Kidney (tissue), 14 donors: Measurements from ENCODE around the gene TRIM33. TPM values are rescaled to one million over a fixed set of nuclear protein-coding genes. Genes with fewer than 3 reads are reported as not detected.

Experiments
- DNase-seq, 5 donors: peaks; one replicate each; pipeline ENCODE4 v3.0.0-alpha.2; 2013 to 2020
- FAIRE-seq: peaks from 2 replicates; lab custom pipeline; 2012; peaks lifted over from hg19 to GRCh38; lab: Jason Lieb, UNC
- H3K27ac ChIP-seq, 2 donors: one replicate each; pipeline ENCODE4 v1.7.0; 2013; ENCODE audit warnings: low read depth in 2 of 2, low read length in 2 of 2, inconsistent platforms in 1 of 2
- H3K27me3 ChIP-seq: one replicate; pipeline ENCODE4 v1.7.1; 2013; ENCODE audit warnings: low read length, inconsistent platforms; ENCODE audit not compliant: control insufficient read depth, insufficient read depth
- H3K36me3 ChIP-seq, 3 donors: one replicate each; pipeline versions ENCODE4 v1.7.0 to v1.7.1; 2013; ENCODE audit warnings: low read length in 3 of 3, control low read depth in 1 of 3, inconsistent platforms in 1 of 3; ENCODE audit not compliant: insufficient read depth in 3 of 3, control insufficient read depth in 2 of 3
- H3K4me1 ChIP-seq, 3 donors: one replicate each; pipeline versions ENCODE4 v1.7.0 to v1.7.1; 2013; ENCODE audit warnings: low read length in 3 of 3, inconsistent platforms in 1 of 3, low read depth in 1 of 3; ENCODE audit not compliant: control insufficient read depth in 2 of 3, insufficient read depth in 2 of 3
- H3K4me3 ChIP-seq, 3 donors: one replicate each; pipeline versions ENCODE4 v1.7.0 to v1.8.1; 2013; ENCODE audit warnings: low read length in 3 of 3, control low read depth in 1 of 3, inconsistent platforms in 1 of 3
- H3K9ac ChIP-seq, 3 donors: one replicate each; pipeline versions ENCODE4 v1.7.0 to v1.7.1; 2013; ENCODE audit warnings: low read length in 3 of 3, control low read depth in 1 of 3, inconsistent platforms in 1 of 3
- H3K9me3 ChIP-seq, 3 donors: one replicate each; pipeline versions ENCODE4 v1.7.0 to v1.7.1; 2013; ENCODE audit warnings: low read length in 3 of 3, control low read depth in 1 of 3, inconsistent platforms in 1 of 3; ENCODE audit not compliant: control insufficient read depth in 2 of 3, insufficient read depth in 1 of 3
- intact Hi-C: fragments of 100-400 bp; cut with DNase I; formaldehyde crosslinking; loops from one replicate; pipeline ENCODE4 v1.11.1; 2022
- polyA plus RNA-seq: library from polyadenylated mRNA; stranded (reverse); fragments of 350-450 nt; fragmentation: Illumina TruSeq; extraction: RNeasy Lipid Tissue Mini Kit (QIAGEN cat#74804); gene quantifications from one replicate; pipeline ENCODE4 v1.2.3, GENCODE V29; 2014; ENCODE audit warnings: low read depth, low replicate concordance; ENCODE audit not compliant: insufficient read depth
- total RNA-seq: library from RNA; stranded (reverse); fragmentation: NEBNext Ultra II Directional; extraction: Animal tissue kit (Norgen Biotek cat#: 25700); gene quantifications from one replicate; pipeline ENCODE4 v1.2.1, GENCODE V29; 2021
- TF ChIP-seq, protein P1 (sequence below): IDR thresholded peaks from 3 replicates; pipeline ENCODE4 v1.5.1; 2012; ENCODE audit warnings: mild to moderate bottlenecking, moderate library complexity, borderline replicate concordance; ENCODE audit not compliant: insufficient read depth; ENCODE audit errors: extremely low read depth
- donor health status: control.
- donor health status: control.
- donor health status: control.
- donor health status: control.
- donor health status: control.
- donor health status: DM: yes; HTN: yes; CAD: no.
- donor health status: Normal renal cell carcinoma (clear cell type).

Gene TRIM33
- total and polyA plus RNA-seq, 2 donors from 2014 or later = 13.3 to 36.2 TPM

DNA sequence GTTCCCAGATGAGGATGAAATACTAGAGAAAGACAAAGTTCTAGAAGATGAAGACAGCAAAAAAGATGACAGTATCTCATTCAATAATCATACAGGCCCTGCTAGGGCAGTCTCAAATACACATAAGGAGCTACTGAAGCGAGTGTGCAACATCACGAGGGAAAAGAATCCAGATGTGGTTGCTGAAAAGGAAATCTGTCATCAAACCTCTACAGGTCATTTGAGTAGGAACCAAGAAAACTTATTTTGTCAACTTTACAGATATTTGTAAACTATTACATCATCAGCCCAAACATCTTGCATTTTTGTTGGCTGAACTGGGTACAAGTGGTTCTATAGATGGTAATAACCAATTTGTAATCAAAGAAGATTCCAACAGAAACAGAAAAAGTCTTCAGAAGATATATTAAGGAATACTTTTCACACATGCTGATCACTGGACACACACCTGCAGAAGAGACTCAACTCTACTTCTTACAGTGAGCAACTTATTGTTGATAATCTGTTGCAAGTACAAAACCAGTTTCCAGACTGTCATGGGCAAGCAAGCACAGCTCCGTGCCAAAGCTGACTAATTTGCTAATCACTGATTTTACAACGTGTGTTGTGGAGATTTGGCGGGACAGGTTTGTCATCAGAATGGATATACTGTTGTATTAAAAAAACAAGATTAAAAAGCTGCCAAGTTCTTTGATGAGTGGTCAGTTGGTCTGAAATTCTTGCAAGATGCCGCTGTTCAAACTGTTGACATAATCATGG, 42.1 kb downstream of the TRIM33 start:
- intact Hi-C loops = no loop called here
- no peaks in the 10 kb centered on the region for H3K27me3 ChIP-seq
- no peak overlapping the region for H3K9ac ChIP-seq
- DNase-seq (peak in 1 of 5 donors; percentile 6), FAIRE-seq (no peak)
- TF ChIP-seq, protein P1, sequence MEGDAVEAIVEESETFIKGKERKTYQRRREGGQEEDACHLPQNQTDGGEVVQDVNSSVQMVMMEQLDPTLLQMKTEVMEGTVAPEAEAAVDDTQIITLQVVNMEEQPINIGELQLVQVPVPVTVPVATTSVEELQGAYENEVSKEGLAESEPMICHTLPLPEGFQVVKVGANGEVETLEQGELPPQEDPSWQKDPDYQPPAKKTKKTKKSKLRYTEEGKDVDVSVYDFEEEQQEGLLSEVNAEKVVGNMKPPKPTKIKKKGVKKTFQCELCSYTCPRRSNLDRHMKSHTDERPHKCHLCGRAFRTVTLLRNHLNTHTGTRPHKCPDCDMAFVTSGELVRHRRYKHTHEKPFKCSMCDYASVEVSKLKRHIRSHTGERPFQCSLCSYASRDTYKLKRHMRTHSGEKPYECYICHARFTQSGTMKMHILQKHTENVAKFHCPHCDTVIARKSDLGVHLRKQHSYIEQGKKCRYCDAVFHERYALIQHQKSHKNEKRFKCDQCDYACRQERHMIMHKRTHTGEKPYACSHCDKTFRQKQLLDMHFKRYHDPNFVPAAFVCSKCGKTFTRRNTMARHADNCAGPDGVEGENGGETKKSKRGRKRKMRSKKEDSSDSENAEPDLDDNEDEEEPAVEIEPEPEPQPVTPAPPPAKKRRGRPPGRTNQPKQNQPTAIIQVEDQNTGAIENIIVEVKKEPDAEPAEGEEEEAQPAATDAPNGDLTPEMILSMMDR = no peak
- H3K36me3 ChIP-seq = no peaks in the 10 kb centered on the region
- no peak overlapping the region for H3K27ac ChIP-seq
- peaks cover 0 to 12% (median 9%) of the 10 kb centered on the region in 3 donors for H3K4me1 ChIP-seq
- H3K4me3 ChIP-seq = no peak overlapping the region
- H3K9me3 ChIP-seq = no peaks in the 10 kb centered on the region

DNA sequence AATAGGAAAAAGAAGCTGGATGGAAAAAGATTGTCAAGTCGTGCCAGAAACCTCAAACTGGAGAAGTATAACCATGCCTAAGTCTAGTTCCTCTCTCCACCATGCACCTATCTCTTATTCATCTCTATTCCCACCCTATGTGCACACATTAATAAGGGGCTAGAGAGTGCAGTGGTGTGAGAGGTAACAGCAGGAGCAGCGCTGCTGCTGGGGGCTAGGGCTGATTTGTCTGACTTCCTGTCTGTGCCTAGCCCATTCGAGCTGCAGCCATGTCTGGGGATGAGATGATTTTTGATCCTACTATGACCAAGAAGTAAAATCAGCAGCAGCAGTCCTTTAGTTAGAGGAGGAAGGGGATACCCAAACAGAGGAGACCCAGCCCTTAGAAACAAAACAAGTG, 43.0 kb downstream of the TRIM33 start:
- H3K4me1 ChIP-seq = peaks cover 0 to 12% (median 9%) of the 10 kb centered on the region in 3 donors
- H3K9me3 ChIP-seq = no peaks in the 10 kb centered on the region
- H3K36me3 ChIP-seq = no peaks in the 10 kb centered on the region
- no peak overlapping the region for H3K27ac ChIP-seq
- H3K27me3 ChIP-seq = no peaks in the 10 kb centered on the region
- FAIRE-seq (no peak), DNase-seq (no peak)
- no peak overlapping the region for H3K4me3 ChIP-seq
- intact Hi-C loops = no loop called here
- TF ChIP-seq, protein P1 = no peak
- H3K9ac ChIP-seq = no peak overlapping the region

DNA sequence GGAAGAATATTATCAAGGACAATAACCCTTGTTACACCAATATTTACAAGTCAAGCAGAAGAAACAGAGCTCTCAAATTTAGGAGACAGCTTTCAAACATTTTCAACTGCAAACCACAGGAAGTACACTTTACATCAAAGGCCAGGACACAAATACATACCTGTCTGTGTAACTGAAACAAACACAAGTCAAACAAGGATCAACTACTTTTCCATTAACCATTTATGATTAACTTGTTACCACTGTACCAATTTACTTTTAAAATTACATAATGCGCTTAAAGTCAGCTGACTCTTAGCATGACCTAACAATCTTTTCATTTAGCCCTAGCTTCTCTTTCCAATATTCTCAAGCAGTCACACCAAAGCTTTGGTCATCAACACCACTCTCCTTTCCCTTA, 43.5 kb downstream of the TRIM33 start:
- TF ChIP-seq, protein P1 = no peak
- DNase-seq (no peak), FAIRE-seq (no peak)

More for the DNA sequence above, 43.5 kb downstream of the TRIM33 start:
- intact Hi-C loops = no loop called here
- Histone ChIP-seq H3K27me3 (no peaks in the 10 kb centered on the region), H3K9ac (no peak overlapping the region), H3K4me1 (peaks cover 0 to 12% (median 9%) of the 10 kb centered on the region in 3 donors), H3K36me3 (no peaks in the 10 kb centered on the region), H3K9me3 (no peaks in the 10 kb centered on the region), H3K4me3 (no peak overlapping the region), H3K27ac (no peak overlapping the region)
